ENCODE measurements around the gene OSBPL5.

OSBPL5 gene

DNA sequence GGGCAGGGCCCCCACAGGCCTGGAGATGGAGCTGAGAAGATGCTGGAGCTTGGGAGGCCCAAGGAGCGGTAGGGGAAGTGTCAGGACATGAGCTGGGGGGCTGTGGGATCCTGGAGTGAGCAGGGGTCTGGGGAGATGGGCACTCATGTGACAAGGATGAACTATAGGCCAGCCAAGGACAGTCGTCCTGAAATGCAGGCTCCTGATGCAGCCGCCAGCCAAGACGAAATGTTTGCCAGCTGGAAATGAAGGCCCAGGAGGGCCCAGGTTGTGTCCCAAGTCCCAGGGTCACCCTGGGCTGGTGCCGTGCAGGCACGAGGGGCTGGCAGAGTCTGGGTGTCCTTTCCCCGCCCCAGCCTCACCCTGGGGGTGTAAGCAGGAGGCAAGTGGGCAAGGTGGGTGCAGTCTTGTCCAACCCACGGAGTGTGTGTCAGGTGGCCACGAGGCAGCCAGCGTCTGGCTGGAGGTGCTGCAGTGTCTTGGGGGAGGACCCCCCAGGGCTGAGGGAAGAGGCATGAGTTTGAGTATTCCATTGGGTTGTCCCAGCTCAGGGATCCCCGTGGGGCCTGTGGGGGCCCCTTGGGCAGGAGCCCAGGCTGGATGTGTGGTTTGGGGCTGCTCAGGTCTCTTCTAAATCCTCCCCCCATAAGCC lies 32.1 kb upstream of the OSBPL5 start:
- peak; percentile 60 for DNase-seq (ENCODE audit: low spot score)

DNA sequence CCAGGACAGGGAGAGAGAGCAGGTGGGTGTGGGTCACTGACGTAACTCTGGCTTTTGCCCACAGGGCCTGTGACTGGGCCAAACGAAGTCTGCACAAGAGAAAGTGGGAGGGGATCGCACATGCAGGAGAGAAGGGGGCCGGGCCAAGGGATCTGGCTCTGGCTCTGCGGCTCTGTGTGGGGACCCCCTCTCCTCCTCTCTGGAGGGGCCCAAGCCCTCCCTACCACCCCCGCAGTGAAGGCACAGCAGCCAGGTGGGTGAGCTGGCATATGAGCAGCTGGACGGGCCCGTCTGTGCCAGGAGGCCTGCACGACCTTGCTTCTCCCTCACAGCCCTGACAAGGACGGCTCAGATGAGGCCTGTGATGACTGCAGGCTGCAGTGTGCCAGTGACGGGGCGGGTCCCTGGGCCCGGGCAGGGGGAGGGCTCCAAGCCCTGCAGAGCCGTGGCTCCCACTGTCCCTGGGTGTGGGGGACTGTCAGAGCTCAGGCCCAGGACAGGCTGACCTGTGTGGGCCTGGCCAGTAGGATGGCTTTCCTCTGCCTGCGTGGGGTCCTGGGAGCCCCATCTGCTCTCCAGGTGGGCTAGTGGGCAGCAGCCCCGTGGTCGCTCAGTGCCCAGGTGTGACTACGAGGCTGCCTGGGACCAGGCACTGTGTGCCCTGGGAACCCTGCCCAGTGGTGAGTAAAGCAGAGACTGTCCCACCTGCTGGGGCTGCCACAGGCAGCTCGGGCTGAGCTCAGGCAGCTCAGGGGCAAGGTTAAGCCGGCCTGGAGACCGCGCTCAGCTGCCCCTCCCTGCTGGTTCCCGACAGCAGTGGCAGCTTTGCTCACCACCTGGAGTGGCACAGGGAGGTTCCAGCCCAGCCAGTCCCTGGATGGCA lies 31.3 kb upstream of the OSBPL5 start:
- DNase-seq (ENCODE audit: low spot score) = no peak

DNA sequence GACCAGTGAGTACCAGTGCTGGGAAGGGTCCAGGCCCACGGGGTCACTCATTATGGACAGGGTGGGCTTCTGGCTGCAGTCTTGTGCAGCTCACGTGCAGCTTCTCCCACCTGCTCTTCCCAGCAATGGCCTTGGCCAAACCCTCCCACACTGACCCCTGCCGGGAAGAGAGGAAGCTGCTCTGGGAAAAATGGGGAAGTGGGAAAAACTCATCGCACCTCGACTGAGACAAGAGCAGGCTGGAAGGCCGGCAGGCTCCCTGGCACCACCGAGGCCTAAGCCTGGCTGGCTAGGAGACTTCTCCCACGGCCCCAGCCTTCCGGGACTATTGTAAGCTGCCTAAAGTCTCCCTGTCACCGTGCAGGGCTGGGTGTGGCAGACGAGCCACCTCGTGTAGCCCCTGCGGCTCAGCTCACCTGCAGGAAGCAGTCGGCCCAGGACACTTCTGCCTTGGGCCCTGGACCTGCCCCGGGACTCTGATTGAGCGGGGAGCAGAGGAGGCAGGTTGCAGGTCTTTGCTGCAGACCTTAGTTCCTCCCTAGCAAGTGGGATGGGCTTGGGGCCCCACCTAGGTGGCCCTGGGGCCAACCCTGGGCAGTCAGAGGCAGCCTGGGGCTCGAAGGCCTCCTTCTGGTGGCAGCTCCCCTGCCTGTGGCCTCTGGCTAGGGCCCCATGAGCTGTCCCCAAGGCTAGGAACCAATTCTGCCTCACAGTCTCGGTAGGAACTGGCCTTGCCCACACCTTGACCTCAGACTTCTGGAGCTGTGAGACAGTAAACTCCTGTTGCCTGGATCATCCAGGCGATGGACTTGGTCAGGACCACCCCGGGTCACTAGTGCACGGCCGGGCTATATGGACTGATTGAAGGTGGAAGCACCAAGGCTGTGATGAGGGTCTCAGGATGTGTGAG lies 30.4 kb upstream of the OSBPL5 start:
- no peak for DNase-seq (ENCODE audit: low spot score)

DNA sequence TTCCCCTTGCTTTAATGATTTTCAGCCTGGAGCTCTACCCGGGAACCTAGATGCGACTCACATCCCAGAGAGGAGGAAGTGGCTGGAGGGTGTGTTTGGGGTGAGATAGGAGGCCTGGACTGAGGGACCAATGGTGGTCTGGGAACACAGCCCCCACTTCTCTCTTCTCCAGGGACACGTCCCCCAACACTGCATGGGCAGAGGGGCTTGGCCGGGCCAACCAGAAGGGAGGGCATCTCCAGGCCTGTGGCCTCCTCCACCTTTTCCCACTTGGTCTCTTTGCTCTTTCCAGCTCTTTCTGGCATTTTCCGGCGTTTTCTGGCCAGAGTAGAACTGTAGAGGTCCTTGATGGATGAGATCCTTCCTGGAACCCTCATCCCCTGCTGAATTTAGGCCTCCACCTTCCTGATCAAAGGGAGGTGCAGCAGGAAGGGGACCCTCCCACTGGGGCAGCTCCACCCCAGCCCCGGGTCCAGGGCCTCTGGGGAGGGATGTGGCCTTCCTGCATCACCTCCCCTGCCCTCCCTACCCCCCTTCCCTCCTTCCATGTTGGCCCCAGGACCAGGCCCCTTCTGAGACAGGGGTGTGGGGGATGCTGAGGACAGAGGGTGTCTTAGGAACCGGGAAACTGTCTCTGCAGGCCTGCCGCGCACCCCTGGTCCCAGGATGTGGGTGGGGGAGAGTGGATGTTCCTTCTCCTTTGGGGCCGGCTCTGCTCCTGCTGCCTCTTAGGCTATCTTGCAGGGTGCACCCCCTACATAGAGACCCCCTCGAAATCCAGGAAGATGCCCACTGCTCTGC lies 29.1 kb upstream of the OSBPL5 start:
- DNase-seq (ENCODE audit: low spot score) = no peak

- DNase-seq (ENCODE audit: low spot score) = no peak
Measured at GRCh38 chr11:3193373-3194015, 28.4 kb upstream of the OSBPL5 start.

- DNase-seq (ENCODE audit: low spot score) = no peak
Measured at GRCh38 chr11:3192511-3193372, 27.6 kb upstream of the OSBPL5 start.

DNA sequence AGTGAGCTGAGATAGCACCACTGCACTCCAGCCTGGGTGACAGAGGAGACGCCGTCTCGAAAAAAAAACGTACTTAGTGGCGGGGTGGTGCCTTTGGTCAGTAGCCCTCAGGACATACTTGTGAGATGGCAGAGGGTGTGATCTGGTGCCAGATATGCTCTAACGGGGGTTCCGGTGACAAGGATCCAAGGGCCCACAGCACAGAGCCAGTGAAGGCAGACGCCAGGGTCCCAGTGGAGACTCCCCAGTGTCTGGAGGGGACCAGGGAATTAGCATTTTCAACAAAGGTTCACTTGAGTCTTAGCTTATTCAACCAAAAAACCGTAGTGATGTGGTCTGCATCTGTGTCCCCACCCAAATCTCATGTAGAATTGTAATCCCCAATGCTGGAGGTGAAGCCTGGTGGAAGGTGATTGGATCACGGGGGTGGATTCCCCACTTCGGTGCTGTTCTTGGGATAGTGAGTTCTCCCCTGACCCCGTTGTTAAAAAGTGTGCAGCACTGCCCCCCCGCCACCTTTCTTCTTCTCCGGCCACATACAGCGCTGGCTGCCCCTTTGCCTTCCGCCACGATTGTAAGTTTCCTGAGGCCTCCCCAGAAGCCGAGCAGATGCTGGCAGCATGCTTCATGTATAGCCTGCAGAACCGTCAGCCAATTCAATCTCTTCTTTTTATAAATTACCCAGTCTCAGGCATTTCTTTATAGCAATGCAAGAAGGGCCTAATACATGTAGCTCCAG lies 26.6 kb upstream of the OSBPL5 start:
- DNase-seq (ENCODE audit: low spot score) = no peak

- DNase-seq (ENCODE audit: low spot score) = no peak
Measured at GRCh38 chr11:3190600-3190999, 25.5 kb upstream of the OSBPL5 start.

- DNase-seq (ENCODE audit: low spot score) = no peak
Measured at GRCh38 chr11:3189886-3190583, 24.9 kb upstream of the OSBPL5 start.

DNA sequence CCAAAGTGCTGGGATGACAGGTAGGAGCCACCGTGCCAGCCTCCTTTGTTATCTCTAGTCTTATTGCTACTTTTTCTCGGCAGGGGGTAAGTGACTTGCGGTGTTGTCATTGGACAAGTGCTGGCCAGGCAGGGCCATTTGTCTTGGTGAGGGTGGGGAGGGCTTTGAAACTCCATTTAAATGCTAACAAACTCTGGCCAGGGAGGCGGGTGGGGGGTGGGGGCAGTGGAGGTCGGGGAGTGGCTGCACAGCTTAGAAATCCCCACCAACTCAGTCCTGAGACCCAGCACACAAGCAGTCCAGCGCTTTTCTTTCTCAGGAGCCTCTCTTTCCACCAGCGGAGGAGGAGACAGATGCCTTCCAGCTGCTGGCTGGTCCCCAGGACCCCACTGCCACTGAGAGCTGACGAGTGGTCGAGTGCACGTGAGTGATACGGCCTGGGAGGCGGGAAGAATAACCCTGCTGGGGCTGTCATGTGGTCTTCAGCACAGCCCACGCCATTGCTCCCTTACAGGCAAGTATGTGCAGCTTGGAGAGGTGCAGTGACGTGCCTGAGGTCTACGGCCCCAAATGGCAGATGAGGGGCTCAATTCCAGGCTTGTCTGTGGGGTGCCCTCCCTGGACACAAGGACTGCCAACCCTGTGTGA lies 24.2 kb upstream of the OSBPL5 start:
- no peak for DNase-seq (ENCODE audit: low spot score)

GRCh38 chr11:3188496-3189195 lies 23.5 kb upstream of the OSBPL5 start:
- DNase-seq (ENCODE audit: low spot score) = no peak

DNA sequence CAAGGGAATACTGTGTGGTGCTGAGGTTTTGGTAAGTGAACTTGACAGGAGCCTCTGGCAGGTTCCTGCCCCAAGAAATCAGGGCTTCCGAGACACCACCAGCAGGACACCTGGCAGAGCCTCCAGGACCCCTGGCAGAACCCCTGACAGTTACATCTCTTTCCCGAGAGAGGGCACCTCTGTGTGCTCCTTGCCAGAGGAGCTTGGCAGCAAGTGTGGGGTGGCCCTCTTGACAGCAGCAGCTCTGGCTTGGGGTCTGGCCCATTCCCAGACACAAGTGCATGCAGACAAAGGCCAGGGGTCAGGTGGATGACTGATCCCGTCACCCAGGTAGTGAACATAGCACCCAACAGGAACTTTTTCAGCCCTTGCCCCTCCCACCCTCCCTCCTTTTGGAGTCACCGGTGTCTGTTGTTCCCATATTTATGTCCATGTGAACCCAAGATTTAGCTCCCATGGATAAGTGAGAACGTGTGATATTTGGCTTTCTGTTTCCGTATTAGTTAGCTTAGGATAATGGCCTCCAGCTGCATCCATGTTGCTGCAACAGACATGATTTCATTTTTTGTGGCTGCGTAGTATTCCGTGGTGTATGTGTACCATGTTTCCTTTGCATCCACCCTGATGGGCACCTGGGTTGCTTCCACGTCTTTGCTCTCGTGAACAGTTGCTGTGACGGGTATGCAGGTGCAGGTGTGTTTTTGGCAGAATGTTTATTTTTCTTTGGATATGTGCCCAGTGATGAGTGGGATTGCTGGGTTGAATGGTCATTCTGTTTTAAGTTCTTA lies 21.2 kb upstream of the OSBPL5 start:
- DNase-seq (ENCODE audit: low spot score) = no peak

- no peak for DNase-seq (ENCODE audit: low spot score)
Measured at GRCh38 chr11:3184732-3185347, 19.7 kb upstream of the OSBPL5 start.

DNA sequence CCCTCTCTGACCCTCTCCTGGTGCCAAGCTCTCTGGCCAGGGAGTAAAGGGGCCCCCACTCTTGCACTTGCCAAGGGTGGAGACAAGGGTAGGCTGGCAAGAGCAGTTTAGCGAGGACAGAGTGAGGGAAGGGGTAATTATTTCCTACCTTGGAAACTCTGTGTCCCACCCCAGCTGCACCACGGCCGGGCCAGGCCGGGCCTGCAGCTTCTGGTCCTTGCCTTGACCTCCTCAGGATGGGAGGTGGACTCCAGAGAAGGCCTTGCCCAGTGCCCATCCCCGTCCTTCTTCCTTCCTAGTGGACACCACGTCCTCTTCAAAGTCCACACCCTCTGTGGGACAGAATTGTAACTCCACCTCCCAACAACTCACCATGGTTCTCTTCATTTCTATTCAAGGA lies 18.4 kb upstream of the OSBPL5 start:
- no peak for DNase-seq (ENCODE audit: low spot score)

DNA sequence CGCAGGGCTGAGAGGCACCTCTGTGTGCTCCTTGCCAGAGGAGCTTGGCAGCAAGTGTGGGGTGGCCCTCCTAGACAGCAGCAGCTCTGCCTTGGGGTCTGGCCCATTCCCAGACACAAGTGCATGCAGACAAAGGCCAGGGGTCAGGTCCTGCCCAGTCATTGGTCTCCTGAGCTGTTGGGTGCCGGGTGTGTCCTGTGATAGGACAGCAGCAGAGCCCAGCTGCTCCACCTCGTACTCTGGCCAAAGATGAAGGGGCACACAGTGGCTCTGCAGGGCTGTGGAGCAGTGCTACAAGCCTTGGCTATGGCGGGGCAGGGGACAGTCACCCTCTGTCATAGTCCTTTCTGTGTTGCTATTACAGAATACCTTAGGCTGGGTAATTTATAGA lies 17.3 kb upstream of the OSBPL5 start:
- no peak for DNase-seq (ENCODE audit: low spot score)

- DNase-seq (ENCODE audit: low spot score) = no peak
Measured at GRCh38 chr11:3181725-3182461, 16.8 kb upstream of the OSBPL5 start.
